ENCODE results near the gene TMEM191C.
"Not testable (repeated sequence)": the region's sequence is repeated elsewhere in the genome, so short reads cannot be mapped to it uniquely, and the experiment has no call there.

DNA sequence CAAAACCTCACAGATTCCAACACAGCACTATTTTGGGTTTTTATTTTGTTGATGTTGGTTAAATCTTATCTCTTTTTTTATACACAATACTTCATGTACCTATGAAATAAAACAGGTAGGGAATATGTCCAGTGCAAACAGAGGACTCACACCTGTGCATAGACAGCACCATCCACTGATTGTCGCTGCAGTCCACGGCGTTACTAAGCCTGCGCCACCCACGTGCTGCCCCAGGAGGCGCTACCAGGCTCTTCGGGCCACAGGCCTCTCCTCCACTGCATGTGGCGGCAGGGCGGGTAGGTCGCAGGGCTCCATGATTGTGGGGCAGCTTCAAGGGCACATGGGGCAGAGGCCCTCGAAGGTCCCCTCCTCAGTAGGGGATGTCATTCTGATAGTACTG is 5.8 kb downstream of the TMEM191C start:
- TF ChIP-seq, protein P1, sequence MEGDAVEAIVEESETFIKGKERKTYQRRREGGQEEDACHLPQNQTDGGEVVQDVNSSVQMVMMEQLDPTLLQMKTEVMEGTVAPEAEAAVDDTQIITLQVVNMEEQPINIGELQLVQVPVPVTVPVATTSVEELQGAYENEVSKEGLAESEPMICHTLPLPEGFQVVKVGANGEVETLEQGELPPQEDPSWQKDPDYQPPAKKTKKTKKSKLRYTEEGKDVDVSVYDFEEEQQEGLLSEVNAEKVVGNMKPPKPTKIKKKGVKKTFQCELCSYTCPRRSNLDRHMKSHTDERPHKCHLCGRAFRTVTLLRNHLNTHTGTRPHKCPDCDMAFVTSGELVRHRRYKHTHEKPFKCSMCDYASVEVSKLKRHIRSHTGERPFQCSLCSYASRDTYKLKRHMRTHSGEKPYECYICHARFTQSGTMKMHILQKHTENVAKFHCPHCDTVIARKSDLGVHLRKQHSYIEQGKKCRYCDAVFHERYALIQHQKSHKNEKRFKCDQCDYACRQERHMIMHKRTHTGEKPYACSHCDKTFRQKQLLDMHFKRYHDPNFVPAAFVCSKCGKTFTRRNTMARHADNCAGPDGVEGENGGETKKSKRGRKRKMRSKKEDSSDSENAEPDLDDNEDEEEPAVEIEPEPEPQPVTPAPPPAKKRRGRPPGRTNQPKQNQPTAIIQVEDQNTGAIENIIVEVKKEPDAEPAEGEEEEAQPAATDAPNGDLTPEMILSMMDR (IDR thresholded peaks at IDR 0.05; ENCODE audit: low read length) = not testable (repeated sequence)
- not testable (repeated sequence) for TF ChIP-seq EZH2 (IDR thresholded peaks at IDR 0.05; ENCODE audit: borderline replicate concordance, low read length)
